ENCODE data around the gene CHSY1. TPM values are rescaled to one million over a fixed set of nuclear protein-coding genes. Genes with fewer than 3 reads are reported as not detected.

CHSY1 gene
- total RNA-seq, 2 experiments from 2014 or later: 5.8 to 6.7 TPM

DNA sequence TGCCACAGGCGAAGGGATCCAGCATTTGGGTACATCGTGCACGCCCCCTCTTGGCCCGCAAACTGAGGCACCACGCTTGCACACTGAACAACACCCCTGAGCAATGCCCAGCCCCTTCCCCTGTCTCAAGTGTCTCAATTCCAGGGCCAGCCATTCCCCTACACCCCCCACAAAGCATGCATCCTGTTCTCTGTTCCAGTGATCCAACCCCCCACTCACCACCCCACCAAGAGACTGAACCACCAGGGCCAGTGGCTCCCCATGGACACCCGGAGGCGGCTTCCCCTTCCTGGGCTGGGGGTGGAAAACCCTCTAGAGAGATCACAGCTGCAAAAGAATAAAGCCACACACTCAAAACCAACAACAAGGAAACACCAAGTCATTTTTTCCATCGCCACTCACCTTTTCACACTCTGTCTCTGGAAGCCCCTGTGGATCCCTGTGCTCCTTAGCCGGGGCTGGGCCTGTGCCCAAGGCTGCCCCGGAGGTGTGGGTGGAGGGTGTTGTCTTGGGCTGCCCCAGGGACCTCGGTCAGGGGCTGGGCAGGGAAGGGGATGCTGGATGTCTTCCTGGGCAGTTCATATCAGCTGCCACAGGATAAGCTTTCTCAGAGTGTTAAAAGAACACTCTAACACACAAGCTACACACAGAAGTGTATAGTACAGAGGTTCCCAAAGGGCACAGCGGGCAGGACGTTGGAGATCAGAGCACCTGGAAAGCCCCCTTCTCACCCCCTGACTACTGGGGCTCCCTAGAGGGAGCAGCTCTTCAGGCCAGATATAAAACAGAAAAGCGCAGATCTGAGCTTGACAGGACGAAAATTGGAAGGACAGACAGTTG is 92.5 kb downstream of the CHSY1 start:
- Histone ChIP-seq H3K27me3 (ENCODE audit: control insufficient read depth in 1 of 2, insufficient read depth in 2 of 2, low read length in 2 of 2) (no peaks in the 10 kb centered on the region), H3K9me3 (ENCODE audit: control insufficient read depth in 1 of 2, insufficient read depth in 1 of 2, low read length in 2 of 2) (peaks cover 2 to 16% of the 10 kb centered on the region in 2 experiments), H3K4me3 (ENCODE audit: low read length) (no peak overlapping the region), H3K4me1 (ENCODE audit: insufficient read depth, low read length) (no peaks in the 10 kb centered on the region), H3K27ac (ENCODE audit: low read depth in 1 of 2, low read length in 2 of 2) (no peak overlapping the region), H3K36me3 (ENCODE audit: insufficient read depth, low read length) (no peaks in the 10 kb centered on the region)
- ChIA-PET CTCF (no interaction called here), POLR2A (no interaction called here)
- TF ChIP-seq, protein P1, sequence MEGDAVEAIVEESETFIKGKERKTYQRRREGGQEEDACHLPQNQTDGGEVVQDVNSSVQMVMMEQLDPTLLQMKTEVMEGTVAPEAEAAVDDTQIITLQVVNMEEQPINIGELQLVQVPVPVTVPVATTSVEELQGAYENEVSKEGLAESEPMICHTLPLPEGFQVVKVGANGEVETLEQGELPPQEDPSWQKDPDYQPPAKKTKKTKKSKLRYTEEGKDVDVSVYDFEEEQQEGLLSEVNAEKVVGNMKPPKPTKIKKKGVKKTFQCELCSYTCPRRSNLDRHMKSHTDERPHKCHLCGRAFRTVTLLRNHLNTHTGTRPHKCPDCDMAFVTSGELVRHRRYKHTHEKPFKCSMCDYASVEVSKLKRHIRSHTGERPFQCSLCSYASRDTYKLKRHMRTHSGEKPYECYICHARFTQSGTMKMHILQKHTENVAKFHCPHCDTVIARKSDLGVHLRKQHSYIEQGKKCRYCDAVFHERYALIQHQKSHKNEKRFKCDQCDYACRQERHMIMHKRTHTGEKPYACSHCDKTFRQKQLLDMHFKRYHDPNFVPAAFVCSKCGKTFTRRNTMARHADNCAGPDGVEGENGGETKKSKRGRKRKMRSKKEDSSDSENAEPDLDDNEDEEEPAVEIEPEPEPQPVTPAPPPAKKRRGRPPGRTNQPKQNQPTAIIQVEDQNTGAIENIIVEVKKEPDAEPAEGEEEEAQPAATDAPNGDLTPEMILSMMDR (IDR thresholded peaks at IDR 0.05): no peak
- no peak for DNase-seq
- Mint-ChIP-seq H3K36me3 (ENCODE audit: low read depth) (no peaks in the 10 kb centered on the region), H3K27me3 (no peaks in the 10 kb centered on the region), H3K4me1 (ENCODE audit: low read depth) (no peaks in the 10 kb centered on the region), H3K27ac (no peak overlapping the region), H3K9me3 (no peaks in the 10 kb centered on the region), H3K4me3 (no peak overlapping the region)
- ATAC-seq (ENCODE audit: poor library complexity): no peak
- intact Hi-C loops (cut with DNase I, micrococcal nuclease): no loop called here

GRCh38 chr15:101158166-101159095 is 93.4 kb downstream of the CHSY1 start:
- Mint-ChIP-seq H3K27ac (no peak overlapping the region), H3K27me3 (no peaks in the 10 kb centered on the region), H3K9me3 (no peaks in the 10 kb centered on the region), H3K4me1 (ENCODE audit: low read depth) (no peaks in the 10 kb centered on the region), H3K4me3 (no peak overlapping the region), H3K36me3 (ENCODE audit: low read depth) (no peaks in the 10 kb centered on the region)
- H3K9me3 ChIP-seq (ENCODE audit: control insufficient read depth in 1 of 2, insufficient read depth in 1 of 2, low read length in 2 of 2): peaks cover 0 to 10% of the 10 kb centered on the region in 2 experiments
- TF ChIP-seq, protein P1 (IDR thresholded peaks at IDR 0.05): no peak
- POLR2A ChIA-PET: no interaction called here
- intact Hi-C loops (cut with DNase I, micrococcal nuclease): no loop called here
- H3K27me3 ChIP-seq (ENCODE audit: control insufficient read depth in 1 of 2, insufficient read depth in 2 of 2, low read length in 2 of 2): no peaks in the 10 kb centered on the region
- no peak overlapping the region for H3K27ac ChIP-seq (ENCODE audit: low read depth in 1 of 2, low read length in 2 of 2)
- no peak for DNase-seq
- no peak for ATAC-seq (ENCODE audit: poor library complexity)
- CTCF ChIA-PET: no interaction called here
- H3K36me3 ChIP-seq (ENCODE audit: insufficient read depth, low read length): no peaks in the 10 kb centered on the region
- no peaks in the 10 kb centered on the region for H3K4me1 ChIP-seq (ENCODE audit: insufficient read depth, low read length)
- H3K4me3 ChIP-seq (ENCODE audit: low read length): no peak overlapping the region

DNA sequence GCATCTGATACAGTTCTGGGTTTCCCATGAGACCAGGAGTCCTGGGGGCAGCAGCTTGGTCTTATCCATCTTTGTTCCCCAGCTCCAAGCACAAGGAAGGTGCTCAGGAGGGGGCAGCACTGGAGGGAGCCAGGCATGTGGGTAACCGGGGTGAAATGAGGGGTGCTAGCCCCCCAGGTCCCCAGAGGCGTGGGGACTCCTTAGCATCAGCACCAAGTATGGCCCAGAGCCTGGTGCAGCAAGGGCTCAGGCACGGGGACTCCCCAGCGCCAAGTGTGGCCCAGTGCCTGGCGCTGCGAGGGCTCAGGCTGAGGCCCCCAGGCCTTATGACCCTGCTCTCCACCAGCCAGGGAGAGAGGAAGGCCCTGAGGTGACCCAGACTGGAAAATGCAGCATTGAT is 94.1 kb downstream of the CHSY1 start:
- Histone ChIP-seq H3K4me1 (ENCODE audit: insufficient read depth, low read length) (no peaks in the 10 kb centered on the region), H3K27ac (ENCODE audit: low read depth in 1 of 2, low read length in 2 of 2) (no peak overlapping the region), H3K36me3 (ENCODE audit: insufficient read depth, low read length) (no peaks in the 10 kb centered on the region), H3K27me3 (ENCODE audit: control insufficient read depth in 1 of 2, insufficient read depth in 2 of 2, low read length in 2 of 2) (no peaks in the 10 kb centered on the region), H3K4me3 (ENCODE audit: low read length) (no peak overlapping the region), H3K9me3 (ENCODE audit: control insufficient read depth in 1 of 2, insufficient read depth in 1 of 2, low read length in 2 of 2) (peaks cover 0 to 8% of the 10 kb centered on the region in 2 experiments)
- no peak overlapping the region for H3K4me3 Mint-ChIP-seq
- H3K9me3 Mint-ChIP-seq: no peaks in the 10 kb centered on the region
- no peaks in the 10 kb centered on the region for H3K36me3 Mint-ChIP-seq (ENCODE audit: low read depth)
- DNase-seq: no peak
- no peak for ATAC-seq (ENCODE audit: poor library complexity)
- intact Hi-C loops (cut with DNase I, micrococcal nuclease): no loop called here
- H3K27ac Mint-ChIP-seq: no peak overlapping the region
- POLR2A ChIA-PET: no interaction called here
- CTCF ChIA-PET: no interaction called here
- H3K4me1 Mint-ChIP-seq (ENCODE audit: low read depth): no peaks in the 10 kb centered on the region
- TF ChIP-seq, protein P1 (IDR thresholded peaks at IDR 0.05): no peak
- H3K27me3 Mint-ChIP-seq: no peaks in the 10 kb centered on the region
